PFSK-1 (cell line): Measurements from ENCODE around the gene MUC21.

Experiments
- FOXP2 ChIP-seq: optimal IDR thresholded peaks from 2 replicates; pipeline ENCODE3; 2011; ENCODE audit warnings: borderline replicate concordance, control low read depth, inconsistent platforms; ENCODE audit not compliant: insufficient read depth; ENCODE audit errors: extremely low read length, extremely low read depth
- POLR2AphosphoS5 ChIP-seq: IDR thresholded peaks from 2 replicates; pipeline ENCODE4 v1.6.1; 2012; ENCODE audit warnings: low read depth, mild to moderate bottlenecking, control low read depth, low read length, moderate library complexity
- REST ChIP-seq, 2 experiments: IDR thresholded peaks; 2 replicates each; pipeline versions ENCODE4 v1.6.1 to v1.8.0; 2011 to 2012; ENCODE audit warnings: low read depth in 2 of 2, low read length in 2 of 2, control low read depth in 1 of 2, inconsistent platforms in 1 of 2, mild to moderate bottlenecking in 1 of 2, moderate library complexity in 1 of 2; ENCODE audit not compliant: insufficient read depth in 1 of 2
- SIN3A ChIP-seq: IDR thresholded peaks from 2 replicates; pipeline ENCODE4 v1.6.1; 2012; ENCODE audit warnings: mild to moderate bottlenecking, low read length, moderate library complexity, borderline replicate concordance; ENCODE audit not compliant: insufficient read depth
- TAF1 ChIP-seq: IDR thresholded peaks from 2 replicates; pipeline ENCODE4 v1.6.1; 2012; ENCODE audit warnings: low read length, control low read depth, borderline replicate concordance; ENCODE audit not compliant: insufficient read depth

Gene MUC21

GRCh38 chr6:30979141-30979540 lies 4.4 kb upstream of the MUC21 start:
- no peak for TF ChIP-seq FOXP2
- no peak for TF ChIP-seq POLR2AphosphoS5
- no peak for TF ChIP-seq SIN3A
- no peak for TF ChIP-seq TAF1
- TF ChIP-seq REST (IDR thresholded peaks at IDR 0.05; ENCODE audit: insufficient read depth in 1 of 2, low read depth in 2 of 2, low read length in 2 of 2) = no peak

- TF ChIP-seq FOXP2 (no peak), TAF1 (no peak), SIN3A (no peak), POLR2AphosphoS5 (no peak), REST (IDR thresholded peaks at IDR 0.05; ENCODE audit: insufficient read depth in 1 of 2, low read depth in 2 of 2, low read length in 2 of 2) (no peak)
These were observed 3.8 kb upstream of the MUC21 start for GRCh38 chr6:30979690-30980089.

- TF ChIP-seq TAF1 = no peak
- no peak for TF ChIP-seq FOXP2
- TF ChIP-seq REST (IDR thresholded peaks at IDR 0.05; ENCODE audit: insufficient read depth in 1 of 2, low read depth in 2 of 2, low read length in 2 of 2) = no peak
- no peak for TF ChIP-seq SIN3A
- TF ChIP-seq POLR2AphosphoS5 = no peak
These were observed 1.4 kb upstream of the MUC21 start for GRCh38 chr6:30981942-30982772.

DNA sequence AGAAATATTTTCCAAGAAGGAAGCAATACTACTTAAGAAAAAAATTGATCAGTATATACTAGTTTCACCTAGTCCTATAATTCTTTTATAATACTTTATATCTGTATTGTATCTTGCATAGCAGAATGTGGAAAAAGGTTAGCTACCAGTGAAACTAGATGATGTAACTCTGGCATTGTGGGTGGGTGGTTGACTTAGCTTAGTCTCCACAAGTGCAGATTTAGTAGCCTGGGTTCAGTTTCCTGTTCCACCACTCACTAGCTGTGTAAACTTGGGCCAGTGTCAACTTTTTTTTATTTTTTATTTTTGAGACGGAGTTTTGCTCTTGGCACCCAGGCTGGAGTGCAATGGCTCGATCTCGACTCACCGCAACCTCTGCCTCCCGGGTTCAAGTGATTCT lies 2.0 kb downstream of the MUC21 start:
- TF ChIP-seq SIN3A (no peak), FOXP2 (no peak), TAF1 (no peak), REST (IDR thresholded peaks at IDR 0.05; ENCODE audit: insufficient read depth in 1 of 2, low read depth in 2 of 2, low read length in 2 of 2) (no peak), POLR2AphosphoS5 (no peak)

DNA sequence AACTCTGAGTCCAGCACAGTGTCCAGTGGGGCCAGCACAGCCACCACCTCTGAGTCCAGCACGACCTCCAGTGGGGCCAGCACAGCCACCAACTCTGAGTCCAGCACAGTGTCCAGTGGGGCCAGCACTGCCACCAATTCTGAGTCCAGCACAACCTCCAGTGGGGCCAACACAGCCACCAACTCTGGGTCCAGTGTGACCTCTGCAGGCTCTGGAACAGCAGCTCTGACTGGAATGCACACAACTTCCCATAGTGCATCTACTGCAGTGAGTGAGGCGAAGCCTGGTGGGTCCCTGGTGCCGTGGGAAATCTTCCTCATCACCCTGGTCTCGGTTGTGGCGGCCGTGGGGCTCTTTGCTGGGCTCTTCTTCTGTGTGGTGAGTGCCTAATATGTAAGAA lies 3.8 kb downstream of the MUC21 start:
- TF ChIP-seq FOXP2 = no peak
